ENCODE results near the gene GLI3.

GLI3 gene

GRCh38 chr7:42074076-42074475, 162.9 kb downstream of the GLI3 start:
- DNase-seq = peak; percentile 14 to 62 (median 57)

GRCh38 chr7:42071372-42072261, 165.4 kb downstream of the GLI3 start:
- peak in 1 of 4 experiments; percentile 12 for DNase-seq

- no peak for DNase-seq
Observed at GRCh38 chr7:42070068-42070467, 166.9 kb downstream of the GLI3 start.

- DNase-seq = no peak
Observed at GRCh38 chr7:42069590-42069989, 167.4 kb downstream of the GLI3 start.

GRCh38 chr7:42068554-42069280, 168.3 kb downstream of the GLI3 start:
- no peak for DNase-seq

- no peak for DNase-seq
Observed at GRCh38 chr7:42065942-42066341, 171.1 kb downstream of the GLI3 start.

GRCh38 chr7:42065015-42065414, 172.0 kb downstream of the GLI3 start:
- DNase-seq = no peak

GRCh38 chr7:42064534-42064933, 172.5 kb downstream of the GLI3 start:
- DNase-seq = no peak

GRCh38 chr7:42059275-42059674, 177.7 kb downstream of the GLI3 start:
- no peak for DNase-seq

- no peak for DNase-seq
Observed at GRCh38 chr7:42057331-42057730, 179.7 kb downstream of the GLI3 start.

- DNase-seq = no peak
Observed at GRCh38 chr7:42055171-42055570, 181.8 kb downstream of the GLI3 start.

GRCh38 chr7:42053834-42054233, 183.2 kb downstream of the GLI3 start:
- DNase-seq = no peak

GRCh38 chr7:42049761-42050160, 187.2 kb downstream of the GLI3 start:
- DNase-seq = no peak

GRCh38 chr7:42046483-42046882, 190.5 kb downstream of the GLI3 start:
- no peak for DNase-seq

GRCh38 chr7:42045961-42046360, 191.0 kb downstream of the GLI3 start:
- DNase-seq = no peak

- no peak for DNase-seq
Observed at GRCh38 chr7:42039921-42040320, 197.1 kb downstream of the GLI3 start.

- DNase-seq = no peak
Observed at GRCh38 chr7:42035210-42035609, 201.8 kb downstream of the GLI3 start.

- DNase-seq = no peak
Observed at GRCh38 chr7:42033480-42033879, 203.5 kb downstream of the GLI3 start.

GRCh38 chr7:42029405-42029804, 207.6 kb downstream of the GLI3 start:
- DNase-seq = no peak

GRCh38 chr7:42027521-42027920, 209.5 kb downstream of the GLI3 start:
- no peak for DNase-seq

GRCh38 chr7:42026622-42027197, 210.3 kb downstream of the GLI3 start:
- no peak for DNase-seq

GRCh38 chr7:42025635-42026375, 211.2 kb downstream of the GLI3 start:
- no peak for DNase-seq

GRCh38 chr7:42024537-42024936, 212.5 kb downstream of the GLI3 start:
- no peak for DNase-seq

All from suppressor macrophage (primary cell).